Stimulated activated CD4-positive, alpha-beta T cell treated with anti-CD3 and anti-CD28 coated beads, TNF-alpha, amount 100 ng/mL, for 1 hour (primary cell): Measurements from ENCODE around the gene PIP5K1C.
A peak's percentile ranks its signal among the peaks of the same experiment; 100 is the strongest.

ENCODE experiments used
- DNase-seq, 3 donors: peaks; one replicate each; pipeline ENCODE4 v3.0.0-alpha.2; 2020; ENCODE audit warnings: low read depth in 3 of 3, low spot score in 1 of 3

Gene PIP5K1C

GRCh38 chr19:3722443-3723109 is 22.3 kb upstream of the PIP5K1C start:
- DNase-seq: no peak

- DNase-seq: no peak
Observed at GRCh38 chr19:3721887-3722442, 21.7 kb upstream of the PIP5K1C start.

- peak; percentile 70 to 87 (median 72) for DNase-seq
Observed at GRCh38 chr19:3721131-3721886, 21.0 kb upstream of the PIP5K1C start.

GRCh38 chr19:3720349-3720917 is 20.2 kb upstream of the PIP5K1C start:
- DNase-seq: no peak

GRCh38 chr19:3719868-3720267 is 19.6 kb upstream of the PIP5K1C start:
- no peak for DNase-seq

GRCh38 chr19:3716147-3716668 is 15.9 kb upstream of the PIP5K1C start:
- DNase-seq: no peak

GRCh38 chr19:3712663-3713611 is 12.7 kb upstream of the PIP5K1C start:
- no peak for DNase-seq

- DNase-seq: no peak
Observed at GRCh38 chr19:3710265-3710812, 10.1 kb upstream of the PIP5K1C start.

GRCh38 chr19:3708207-3708931 is 8.1 kb upstream of the PIP5K1C start, which contains the start of gene TJP3:
TSS of gene TJP3 (plus strand) at chr19:3708384. CDS start at chr19:3728433, 20,049 bp downstream.
- DNase-seq: no peak

GRCh38 chr19:3707868-3708206 is 7.6 kb upstream of the PIP5K1C start:
- no peak for DNase-seq

GRCh38 chr19:3701200-3701599 is 932 bp upstream of the PIP5K1C start:
- DNase-seq: no peak

GRCh38 chr19:3699741-3700241 is 477 bp downstream of the PIP5K1C start:
- no peak for DNase-seq

GRCh38 chr19:3698974-3699740 is 1.1 kb downstream of the PIP5K1C start:
- DNase-seq: no peak

- DNase-seq: no peak
Observed at GRCh38 chr19:3698386-3698950, 1.8 kb downstream of the PIP5K1C start.

- no peak for DNase-seq
Observed at GRCh38 chr19:3697671-3698385, 2.4 kb downstream of the PIP5K1C start.

GRCh38 chr19:3697094-3697493 is 3.2 kb downstream of the PIP5K1C start:
- no peak for DNase-seq

- DNase-seq: no peak
Observed at GRCh38 chr19:3696660-3696995, 3.6 kb downstream of the PIP5K1C start.
